GM19240 (cell line): ENCODE data around the gene CHAT.

Source experiments
- DNase-seq: peaks from one replicate; pipeline ENCODE4 v3.0.0; 2011; ENCODE audit warnings: low spot score; ENCODE audit not compliant: insufficient read length

CHAT gene

DNA sequence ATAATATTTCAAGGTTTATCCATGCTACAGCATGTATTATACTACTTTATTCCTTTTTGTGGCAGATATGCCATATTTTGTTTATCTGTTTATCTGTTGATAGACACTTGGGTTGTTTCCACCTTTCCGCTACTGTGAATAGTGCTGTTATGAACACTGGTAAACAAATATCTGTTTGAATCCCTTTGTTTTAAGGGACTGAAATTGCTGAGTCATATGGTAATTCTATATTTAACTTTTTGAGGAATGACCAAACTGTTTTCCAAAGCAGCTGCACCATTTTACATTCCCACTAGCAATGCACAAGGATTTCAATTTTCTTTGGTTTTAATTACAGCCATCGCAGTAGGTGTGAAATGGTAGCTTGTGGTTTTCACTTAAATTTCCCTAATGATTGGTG lies 69.0 kb downstream of the CHAT start:
- no peak for DNase-seq

DNA sequence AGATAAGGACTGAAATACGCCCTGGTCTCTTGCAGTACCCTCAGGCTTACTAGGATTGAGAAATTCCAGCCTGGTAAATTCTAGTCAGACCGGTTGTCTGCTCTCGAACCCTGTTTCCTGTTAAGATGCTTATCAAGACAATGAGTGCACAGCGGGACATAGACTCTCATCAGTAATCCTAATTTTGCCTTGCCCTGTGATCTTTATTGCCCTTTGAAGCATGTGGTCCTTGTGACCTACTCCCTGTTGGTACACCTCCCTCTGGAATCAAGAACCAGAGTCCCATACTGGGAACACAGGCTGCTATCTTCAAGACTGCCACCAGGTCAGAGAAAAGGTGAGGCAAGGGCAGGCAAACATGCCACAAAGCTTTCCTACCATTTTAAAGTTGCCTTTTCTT lies 72.8 kb downstream of the CHAT start:
- DNase-seq = no peak

DNA sequence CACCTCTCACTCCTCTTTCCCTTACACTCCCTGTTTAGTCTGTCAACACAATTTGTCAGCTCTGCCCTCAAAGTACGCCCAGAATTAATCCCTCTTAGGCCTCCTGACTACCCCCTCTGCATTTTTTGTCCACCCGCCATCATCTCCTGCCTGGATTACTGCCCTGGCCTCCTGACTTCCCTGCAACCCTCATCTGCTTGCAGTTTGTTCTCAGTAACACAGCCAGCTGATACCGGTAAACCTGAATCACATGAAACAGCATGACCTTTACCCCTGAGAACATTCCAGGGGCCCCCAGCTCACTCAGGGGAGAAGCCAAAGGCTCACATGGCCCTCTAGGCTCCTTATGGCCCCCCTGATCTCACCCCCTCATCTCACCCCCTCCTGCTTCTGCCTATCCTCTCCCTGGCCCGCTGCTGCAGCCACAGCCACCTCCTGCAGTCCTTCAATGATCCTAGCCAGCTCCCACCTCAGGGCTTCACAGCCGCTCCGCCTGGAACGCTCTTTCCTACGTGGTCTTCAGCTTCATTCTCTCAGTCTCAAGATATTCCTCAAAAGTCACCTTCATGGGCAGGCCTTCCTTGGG lies 74.5 kb downstream of the CHAT start:
- DNase-seq = no peak

GRCh38 chr10:49688920-49689319 lies 75.1 kb downstream of the CHAT start:
- DNase-seq = no peak

DNA sequence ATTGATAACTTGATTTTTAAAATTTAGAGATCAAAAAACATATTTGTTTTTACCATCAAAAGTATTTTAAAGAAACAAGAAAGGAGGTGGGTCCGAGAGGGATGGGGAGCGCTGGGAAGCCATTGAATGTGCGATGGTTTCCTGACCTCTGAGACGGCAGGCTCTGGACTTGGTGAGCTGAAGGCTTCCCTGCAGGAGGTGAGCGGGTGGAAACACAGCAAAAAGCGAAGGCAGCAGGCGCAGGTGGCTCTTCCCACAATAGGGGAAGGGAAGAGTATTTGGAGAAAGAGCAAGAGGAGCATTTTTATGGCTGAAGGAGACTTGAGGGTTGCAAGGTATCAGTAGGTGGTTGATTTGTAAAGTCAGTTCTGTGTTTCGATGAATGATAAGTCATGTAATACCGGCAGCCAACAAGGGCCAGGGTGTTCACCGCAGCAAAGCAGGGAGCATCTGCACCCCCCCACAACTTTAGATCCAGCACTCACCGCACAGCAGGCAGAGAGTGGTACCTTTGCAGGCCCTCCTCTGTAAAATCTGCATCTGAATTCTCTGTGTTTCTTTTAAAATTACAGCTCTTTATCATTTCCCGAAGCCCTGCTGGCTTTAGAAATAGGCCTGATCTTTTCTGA lies 76.2 kb downstream of the CHAT start:
- no peak for DNase-seq

DNA sequence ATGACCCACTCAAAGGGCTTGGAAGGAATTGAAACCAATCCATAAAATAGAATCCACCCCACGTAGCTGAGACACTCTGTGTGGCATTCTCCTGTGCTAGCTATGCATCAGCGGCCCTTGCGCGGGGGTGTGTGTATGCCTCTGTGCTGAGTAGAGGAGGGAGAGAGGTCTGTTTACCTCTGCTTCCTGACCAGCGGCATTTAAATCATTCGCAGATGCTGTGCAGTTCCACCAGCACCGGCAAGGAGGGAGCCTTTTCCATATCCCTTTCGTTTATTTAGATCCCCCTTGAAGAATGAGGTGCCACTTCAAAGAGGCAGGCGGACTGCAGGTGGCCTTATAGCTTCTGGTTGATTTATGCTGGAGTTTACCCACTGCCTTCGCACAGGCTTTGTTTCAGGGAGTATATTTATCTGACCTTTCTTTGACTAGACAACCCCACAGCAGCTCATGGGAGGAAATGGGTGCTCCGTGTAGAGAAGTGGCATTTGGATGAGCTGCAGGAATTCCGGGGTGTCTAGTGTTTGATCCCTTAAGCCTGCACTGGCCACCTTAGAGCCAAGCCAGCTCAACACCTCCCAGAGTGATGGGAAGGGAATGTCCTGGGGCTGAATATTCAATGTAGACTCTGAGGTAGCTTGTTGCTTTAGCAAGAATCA lies 77.0 kb downstream of the CHAT start:
- DNase-seq = no peak

- no peak for DNase-seq
These were observed 77.8 kb downstream of the CHAT start for GRCh38 chr10:49691588-49691987.

DNA sequence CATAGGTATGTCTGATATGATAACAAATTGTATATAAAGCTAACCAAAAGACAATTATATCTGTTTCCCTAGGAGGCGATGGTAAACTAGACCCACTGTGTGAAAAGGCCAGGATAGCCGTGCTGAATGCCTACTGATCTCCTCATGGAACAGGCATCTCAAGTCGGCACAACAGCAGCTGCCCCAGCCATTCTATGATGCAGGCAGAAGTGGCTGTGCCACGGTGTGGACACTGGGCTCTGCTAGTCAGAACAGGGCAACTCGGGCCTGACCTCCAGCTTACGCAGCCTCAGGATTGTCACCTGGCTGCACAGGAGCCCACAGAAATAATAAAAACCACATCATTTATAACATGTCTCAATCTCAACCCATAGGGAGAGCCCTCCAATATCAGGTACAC lies 80.6 kb downstream of the CHAT start:
- DNase-seq = no peak

DNA sequence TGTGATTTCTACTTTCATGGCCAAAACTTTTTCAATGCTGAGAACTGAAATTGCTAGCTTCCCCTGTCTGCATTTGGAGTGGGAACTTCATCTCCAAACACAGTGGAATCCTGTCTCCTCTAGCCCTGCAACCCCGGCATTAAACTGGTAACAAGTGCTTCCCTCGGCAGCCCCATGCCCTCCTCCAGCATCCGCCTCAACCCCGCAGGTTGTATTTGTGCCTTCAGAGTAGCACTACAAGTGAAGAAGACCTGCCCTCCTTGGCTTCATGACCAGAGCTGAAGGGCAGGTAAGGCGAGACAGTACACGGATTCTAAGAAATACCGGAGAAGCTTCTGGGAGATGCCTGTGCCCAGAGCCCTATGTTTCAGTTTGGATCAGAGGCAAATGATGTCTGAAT lies 82.5 kb downstream of the CHAT start:
- DNase-seq = no peak

DNA sequence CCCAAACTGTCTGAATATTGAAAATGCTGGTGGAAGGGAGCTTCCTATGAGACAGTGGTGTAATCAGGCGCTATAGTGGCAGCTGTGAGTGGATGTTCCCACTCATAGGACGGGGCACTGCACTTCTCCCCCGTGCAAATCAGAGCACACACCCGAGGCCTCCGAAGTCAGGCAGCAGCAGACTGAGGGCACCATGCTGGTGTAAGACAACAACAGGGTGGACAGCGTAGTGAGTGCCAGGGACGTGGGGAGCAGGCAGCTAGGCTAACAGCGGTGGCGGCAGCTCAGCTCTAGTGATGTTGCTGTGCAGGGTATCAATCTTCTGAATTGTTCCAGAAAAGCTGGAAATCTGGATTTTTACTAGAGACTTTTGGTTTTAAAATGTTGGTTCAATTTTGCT lies 84.8 kb downstream of the CHAT start:
- no peak for DNase-seq

DNA sequence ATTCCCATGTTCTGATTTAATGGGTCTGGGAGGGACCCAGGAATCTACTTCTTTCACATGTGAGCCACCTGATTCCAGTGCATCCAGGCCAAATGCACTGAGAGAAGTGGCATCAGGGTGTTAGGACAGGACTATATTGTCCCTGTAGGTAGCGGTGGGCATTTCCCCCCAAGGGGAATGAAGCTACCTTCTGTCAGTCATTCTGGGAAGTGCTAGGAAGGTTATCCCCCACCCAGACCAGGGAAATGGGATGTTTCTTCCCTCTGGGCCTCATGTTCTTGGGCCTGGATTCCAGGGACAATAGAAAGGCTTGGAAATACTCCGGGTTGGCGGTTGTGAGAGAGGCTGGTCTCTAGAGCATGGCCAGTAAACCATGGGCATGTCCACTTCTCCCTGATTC lies 86.4 kb downstream of the CHAT start:
- DNase-seq = no peak

DNA sequence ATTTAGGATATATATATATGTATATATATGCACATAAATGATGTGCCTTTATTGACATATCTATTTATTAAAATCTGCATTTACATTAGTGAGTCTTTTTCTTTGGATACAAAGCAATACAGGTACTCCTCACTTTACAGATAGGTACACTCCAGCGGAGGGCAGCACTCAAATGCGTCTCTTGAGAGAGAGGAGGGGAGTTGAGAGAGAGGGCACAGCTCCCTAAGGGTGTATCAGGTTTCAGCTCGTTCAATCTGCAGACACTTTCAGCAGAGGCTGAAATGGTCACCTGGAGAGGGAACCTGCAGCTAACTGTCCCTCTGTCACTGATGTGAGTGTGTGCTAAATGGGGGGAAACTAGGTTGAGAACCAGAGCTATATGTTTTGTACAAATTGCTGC lies 87.2 kb downstream of the CHAT start:
- DNase-seq = no peak

- no peak for DNase-seq
These were observed 93.7 kb downstream of the CHAT start for GRCh38 chr10:49707585-49707984.

DNA sequence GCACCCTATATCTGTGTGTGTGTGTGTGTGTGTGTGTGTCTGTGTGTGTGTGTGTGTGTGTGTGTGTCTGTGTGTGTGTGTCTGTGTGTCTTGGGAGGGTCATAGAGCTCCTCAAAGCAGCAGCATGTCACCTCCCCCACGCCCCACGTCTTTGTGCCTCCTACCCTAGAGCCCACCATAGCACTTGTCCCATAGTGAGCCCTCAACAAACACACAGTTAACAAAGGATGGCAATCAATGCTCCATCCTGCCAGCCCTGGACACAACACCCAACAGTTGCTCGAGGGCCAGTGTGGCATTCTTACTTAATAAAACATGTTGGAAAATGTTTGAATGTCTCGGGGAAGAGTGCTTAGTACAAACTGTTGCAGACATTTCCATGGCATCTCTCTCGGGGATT lies 96.1 kb downstream of the CHAT start:
- DNase-seq = no peak

GRCh38 chr10:49710966-49711365 lies 97.1 kb downstream of the CHAT start:
- no peak for DNase-seq

DNA sequence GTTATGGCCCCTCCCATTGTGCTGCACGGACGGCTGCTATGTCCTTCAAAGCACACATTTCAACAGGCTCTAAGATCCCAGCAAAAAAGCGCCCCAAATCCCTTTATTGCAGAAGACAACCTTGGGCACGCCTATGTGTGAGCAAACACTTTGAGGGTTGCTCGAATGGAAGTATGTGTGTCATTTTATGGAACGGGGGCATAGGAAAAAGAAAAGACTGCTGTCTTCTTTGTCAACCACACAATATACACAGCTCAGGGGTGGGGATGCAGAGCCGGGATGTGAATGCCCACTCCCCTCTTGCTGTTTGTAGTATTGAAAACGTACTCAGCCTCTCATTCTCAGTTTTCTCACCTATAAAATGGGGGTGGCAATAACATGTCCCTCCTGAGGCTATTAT lies 97.6 kb downstream of the CHAT start:
- no peak for DNase-seq

DNA sequence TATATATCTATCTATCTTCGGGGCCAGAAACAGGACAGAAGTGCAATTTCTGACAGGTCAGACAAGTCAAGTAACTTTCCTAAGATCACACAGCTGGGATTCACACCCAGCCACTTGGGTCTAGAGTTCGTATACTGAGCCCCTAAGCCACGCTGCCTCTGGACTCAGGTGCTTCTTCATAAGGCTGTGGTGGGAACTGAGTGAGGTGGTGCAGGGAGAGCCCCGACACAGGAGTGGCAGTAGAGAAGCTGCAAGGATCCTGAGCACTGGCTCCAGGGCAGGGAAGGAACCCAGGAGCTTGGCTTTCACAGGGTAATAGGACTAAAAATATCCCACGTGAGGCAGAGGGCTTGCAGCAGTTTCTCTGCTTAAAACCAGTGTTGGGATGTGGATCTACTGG lies 99.4 kb downstream of the CHAT start:
- no peak for DNase-seq
